NCI-H748 treated with DMSO at 0.1 percent for 48 hours (cell line): ENCODE measurements around the gene TCL1B.

Source experiments
- DNase-seq: peaks from one replicate; lab custom pipeline; 2025; lab: John Stamatoyannopoulos, UW

The TCL1B gene

DNA sequence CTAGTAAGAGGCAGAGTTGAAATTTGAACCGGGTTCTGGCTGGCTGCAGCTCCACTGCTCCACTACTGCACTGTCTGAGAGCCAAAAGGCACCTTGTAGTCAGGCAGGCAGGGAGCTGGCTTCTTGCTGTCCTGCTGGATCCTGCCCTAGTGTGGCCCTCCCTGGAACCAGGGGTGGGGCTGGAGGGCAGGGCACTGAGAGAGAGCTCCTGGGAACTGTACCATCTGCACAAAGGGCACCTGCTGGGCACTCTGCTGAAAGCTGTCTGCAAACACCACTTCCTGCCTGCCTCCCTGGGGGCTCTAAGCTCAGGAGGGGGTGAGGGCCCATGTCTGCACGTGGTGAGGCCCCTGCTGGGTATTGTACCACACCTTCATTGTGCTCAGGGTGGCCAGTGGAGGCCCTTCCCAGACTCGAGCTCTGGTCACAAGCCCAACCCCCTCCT is 19.0 kb upstream of the TCL1B start:
- no peak for DNase-seq

DNA sequence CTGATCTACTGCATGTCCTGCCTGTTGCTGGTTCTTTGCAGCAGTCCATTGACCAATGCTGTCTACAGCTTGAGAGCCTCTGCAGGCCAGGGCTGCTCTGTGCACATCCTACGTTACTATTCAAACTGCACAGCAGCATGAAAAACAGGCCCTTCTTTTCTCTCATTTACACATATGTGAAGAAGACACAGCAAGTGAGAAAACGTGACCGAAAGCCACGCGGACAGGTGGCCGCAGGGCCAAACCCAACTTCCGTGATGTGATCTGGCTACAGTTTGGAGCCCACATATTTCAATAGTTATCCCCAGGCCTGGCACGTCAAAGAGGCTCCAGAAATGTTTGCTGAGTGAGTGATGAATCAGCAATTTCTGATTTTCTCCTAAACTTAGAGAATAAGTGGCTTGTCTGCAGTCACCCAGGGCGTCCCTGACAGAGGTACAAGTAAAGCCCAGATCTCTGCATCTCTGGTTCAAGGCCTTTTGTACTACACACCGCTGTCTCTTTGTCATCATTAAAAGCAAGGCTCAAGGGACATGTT is 17.9 kb upstream of the TCL1B start:
- DNase-seq = no peak

DNA sequence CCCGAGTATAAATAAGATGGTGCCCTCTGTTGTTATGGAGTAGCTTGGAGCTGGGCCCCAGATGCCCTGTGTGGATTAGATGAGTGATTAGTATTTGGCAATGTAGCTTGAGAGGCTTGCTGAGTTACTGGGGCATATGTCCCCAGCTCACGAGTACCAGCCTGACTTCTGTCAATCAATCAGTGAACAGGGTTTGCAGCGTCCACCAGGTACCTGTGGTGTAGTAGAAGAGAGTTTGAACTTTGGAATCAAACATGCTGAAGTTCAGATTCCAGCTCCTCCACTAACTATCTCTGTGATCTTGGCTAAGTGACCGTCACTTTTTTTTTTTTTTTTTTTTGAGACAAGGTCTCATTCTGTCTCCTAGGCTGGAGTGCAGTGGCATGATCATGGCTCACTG is 11.6 kb upstream of the TCL1B start:
- no peak for DNase-seq

DNA sequence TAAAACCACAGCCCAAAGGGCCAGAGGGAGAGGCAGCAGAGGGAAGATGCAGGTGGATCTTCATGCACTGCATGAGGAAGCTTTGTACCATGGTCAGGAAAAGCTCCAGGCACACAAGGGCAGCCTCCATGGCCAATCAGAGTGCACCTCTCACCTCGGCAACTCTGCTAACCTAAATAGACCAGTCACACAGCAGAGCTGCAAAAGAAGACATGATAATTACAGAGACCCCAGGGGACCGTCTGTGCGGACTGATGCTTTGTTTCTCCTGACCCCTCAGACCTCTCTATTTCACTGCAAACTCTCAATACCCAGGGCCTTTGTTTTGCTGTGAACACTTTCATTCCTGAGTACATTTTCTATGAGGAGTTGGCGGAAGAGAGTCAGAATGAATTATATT is 10.7 kb upstream of the TCL1B start:
- DNase-seq = peak; percentile 71

DNA sequence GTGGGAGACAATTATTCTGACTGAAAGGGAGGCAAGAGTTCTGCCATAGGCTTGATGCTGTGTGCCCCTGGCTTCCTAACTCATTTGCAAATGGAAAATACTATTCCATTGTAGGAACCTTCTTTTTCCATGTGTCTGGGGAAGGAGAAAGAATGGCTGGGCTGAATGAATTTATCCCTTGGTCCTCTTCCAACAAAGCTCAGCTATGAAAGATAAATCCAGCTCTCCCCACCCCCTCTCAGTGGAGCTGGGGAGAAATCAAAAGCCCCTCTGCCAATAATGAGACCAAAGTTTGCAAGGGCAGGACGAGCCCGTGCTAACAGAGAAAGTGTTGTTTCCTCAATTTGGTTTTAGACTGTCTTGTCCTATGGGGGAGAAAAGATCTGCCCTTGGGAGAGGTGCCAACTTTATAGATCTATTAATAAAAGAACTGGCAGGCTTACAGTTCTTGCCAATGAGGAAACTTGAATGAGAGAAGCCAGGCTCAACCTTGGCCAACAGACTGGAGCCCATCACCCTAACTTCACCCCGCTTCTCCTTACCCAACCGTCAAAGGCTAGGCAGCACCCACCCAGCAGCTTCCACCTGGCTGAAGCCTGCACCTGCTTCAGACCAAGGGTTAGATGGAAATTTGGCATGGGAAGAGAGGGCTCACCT is 8.9 kb upstream of the TCL1B start:
- no peak for DNase-seq

DNA sequence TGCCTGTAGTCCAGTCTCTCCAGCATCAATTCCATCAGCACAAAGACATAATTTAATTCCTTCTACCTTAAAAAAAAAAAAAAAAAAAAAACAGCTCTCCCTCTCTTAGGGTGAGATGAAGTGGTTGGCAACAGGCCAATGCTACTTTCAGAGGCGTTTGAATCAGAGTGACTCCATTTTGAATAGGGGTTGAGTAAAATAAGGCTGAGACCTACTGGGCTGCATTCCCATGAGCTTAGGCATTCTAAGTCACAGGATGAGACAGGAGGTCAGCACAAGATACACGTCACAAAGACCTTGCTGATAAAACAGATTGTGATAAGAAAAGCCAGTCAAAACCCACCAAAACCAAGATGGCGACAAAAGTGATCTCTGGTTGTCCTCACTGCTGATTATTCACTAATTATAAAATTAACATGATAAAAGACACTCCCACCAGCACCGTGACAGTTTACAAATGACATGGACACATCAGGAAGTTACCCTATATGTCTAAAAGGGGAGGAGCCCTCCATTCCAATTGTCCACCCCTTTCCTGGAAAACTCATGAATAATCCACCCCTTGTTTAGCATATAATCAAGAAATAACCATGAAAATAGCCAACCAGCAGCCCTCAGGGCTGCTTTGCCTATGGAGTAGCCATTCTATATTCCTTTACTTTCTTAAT is 6.9 kb upstream of the TCL1B start:
- peak; percentile 61 for DNase-seq

DNA sequence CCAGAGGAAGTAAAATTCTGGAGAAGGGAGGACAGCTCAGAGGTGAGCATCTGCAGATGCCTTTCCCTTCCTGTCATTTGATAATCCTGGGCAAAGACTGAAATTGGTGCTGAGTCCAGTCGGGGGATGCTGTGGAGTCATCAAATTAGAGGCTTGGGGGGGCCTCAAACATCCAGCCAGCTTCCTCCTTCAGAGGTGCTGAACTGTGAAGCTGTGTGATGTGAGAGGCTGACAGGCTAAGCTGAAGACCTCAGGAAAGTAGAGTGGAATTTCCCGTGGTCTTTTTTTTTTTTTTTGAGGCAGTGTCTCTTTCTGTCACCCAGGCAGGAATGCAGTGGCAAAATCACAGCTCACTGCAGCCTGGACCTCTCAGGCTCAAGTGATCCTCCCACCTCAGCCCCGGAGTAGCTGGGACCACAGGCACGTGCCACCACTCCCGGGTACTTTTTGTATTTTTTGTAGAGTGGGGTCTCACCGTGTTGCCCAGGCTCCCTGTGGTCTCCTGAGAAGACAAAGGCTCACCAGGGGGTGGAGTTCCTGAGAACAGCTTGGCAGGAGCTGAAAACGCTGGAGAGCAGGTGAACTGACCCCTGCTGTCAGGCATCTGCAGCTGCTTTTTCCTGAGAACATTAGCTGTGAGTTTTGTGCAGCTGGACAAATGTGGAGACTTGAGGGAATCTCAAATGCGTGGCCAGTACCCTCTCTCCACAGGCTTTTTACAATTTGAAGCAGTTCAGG is 6.1 kb upstream of the TCL1B start:
- DNase-seq = no peak

DNA sequence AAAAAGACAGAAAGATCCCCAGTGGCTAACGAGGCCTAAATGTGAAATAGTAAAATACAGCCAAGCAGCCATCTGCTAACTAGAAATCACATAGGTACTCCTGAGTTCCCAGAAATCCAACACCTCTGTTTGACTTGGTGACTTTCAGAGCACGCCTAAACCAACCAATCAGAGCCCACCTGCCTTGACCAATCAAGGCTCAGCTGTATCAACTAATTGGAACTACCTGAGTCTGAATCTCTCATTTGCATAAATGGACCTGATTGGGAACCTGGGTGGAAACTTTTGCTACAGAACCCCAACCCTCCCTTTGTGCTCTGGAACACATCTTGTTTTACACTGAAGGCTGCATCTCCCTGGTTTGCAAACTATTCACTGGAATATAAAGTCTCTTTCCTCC is 5.1 kb upstream of the TCL1B start:
- DNase-seq = no peak

DNA sequence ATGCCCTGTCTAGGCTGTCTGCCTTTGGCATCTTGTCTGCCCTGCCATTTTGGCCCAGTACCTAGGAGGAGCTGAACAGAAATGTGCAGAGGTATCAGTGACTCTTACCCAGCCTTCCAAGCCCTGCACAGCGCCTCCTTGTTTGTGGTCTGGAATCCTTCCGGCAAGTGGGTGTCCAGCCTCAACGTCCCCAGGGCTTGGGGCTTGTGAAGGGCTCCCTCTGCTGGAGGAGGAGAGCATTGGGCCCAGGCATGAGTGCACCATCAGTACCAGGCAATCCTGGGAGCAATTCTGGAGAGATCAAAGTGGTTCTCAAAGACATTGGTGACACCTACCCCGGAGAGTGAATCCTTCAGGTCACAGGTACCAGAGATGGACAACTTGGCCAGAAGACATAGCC is 2.4 kb upstream of the TCL1B start:
- DNase-seq = no peak

DNA sequence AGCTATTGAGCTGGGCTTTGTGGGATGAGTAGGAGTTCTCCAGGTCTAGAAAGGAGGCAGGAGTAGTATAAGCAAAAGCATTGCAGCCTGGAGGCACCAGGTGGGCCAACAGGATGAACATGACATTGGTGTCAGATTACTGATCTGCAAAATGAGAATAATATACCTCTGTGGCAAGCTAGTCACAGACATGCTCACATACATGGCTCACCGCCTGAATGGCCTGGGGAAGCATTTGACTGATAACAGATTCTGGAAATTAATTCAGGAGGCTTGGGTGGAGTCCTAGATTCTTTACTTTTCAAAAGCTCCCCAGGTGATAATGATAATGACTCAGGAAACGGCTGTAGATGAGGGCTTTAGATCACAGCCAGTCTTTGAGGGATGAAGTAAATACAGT is 709 bp downstream of the TCL1B start:
- DNase-seq = peak; percentile 88

DNA sequence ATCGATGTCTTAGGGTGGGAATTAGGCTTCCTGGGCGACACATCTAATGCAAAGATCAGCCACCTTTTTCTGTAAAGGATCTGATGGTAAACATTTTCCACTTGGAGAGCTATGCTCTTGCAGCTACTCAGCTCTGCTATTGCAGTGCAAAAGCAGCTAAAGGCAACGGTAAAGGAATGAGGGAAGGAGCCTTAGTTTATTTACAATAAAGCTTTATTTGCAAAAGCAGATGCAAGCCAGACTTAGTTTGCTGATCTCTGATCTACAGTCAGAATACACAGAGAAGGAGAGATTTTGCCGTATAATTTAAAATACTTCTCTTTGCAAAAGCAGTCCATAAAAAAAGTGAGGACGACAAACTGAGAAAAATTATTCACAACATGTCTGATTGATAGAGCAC is 3.2 kb downstream of the TCL1B start:
- DNase-seq = no peak

DNA sequence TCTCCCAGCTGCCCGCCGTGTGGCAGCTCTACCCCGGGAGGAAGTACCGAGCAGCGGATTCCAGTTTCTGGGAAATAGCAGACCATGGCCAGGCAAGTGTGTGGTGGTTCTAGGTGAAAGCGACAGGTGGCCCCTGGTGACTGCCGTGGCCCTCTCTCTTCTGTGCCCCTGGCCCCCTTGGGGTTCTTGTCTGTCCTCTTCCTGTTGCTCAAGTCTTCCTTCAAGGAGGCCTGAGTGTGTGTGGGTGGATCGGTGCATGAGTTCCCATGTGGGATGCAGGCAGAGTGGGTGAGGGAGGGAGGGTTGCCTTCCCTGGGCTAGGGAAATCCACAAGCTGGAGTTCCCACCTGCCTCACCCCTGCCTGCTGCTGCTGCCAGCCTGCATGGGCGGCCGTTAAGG is 4.6 kb downstream of the TCL1B start:
- DNase-seq = no peak

DNA sequence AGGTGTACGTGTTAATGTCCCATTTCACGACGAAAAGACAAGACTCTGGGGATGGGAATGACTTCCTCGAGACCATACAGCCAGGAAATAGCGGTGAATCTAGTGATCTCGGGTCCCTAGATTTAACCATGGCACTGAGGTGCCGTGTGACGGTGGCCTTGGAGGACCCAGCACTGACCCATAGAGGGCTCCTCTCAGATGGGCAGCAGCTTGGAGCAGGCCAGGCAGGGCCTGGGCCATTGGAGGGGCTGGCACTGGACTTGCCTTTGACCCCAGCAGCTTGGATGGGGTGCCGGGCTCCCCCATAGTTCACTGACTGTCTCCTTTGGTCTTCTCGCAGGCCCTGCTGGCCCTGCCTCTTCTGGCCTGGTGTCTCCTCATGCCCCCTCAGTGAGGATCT is 5.4 kb downstream of the TCL1B start:
- no peak for DNase-seq

DNA sequence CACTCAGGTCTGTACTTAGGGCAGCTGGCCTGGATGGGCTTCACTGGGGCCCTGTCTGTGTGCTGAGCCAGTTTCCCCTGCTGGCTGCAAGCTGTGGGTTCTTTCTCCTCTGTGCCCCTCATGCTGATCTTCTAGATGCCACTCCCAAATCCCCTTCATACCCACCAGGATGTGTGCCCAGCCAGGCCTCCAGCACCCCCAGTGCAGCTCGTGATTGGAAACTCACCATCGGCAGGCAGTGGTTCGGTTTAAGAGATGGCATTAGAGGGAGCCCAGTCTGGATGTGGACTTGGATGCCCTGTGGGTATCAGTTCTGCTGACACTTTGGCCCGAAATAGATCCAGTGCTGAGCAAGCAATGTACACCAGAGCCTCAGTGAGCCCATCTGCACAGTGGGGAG is 5.9 kb downstream of the TCL1B start:
- DNase-seq = no peak

DNA sequence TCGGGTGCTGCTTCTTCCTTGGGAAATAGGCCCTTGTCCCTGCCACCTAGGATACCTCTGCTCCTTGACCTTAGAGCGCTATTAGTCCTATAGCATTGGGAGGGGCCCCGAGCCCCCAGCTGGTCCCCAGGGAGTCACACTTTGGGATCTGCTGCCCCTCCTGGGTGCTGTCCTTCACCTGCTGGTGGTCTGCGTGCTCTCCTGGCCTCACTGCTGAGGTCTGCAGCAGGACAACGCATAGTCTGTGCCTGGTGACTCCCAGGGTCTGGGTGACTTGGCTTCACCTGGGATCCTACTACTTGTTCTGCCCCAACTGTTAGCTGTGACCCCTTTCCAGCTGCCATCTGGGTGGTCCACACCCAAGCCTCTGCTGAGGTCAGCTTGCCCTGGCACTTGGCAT is 8.8 kb downstream of the TCL1B start:
- no peak for DNase-seq

DNA sequence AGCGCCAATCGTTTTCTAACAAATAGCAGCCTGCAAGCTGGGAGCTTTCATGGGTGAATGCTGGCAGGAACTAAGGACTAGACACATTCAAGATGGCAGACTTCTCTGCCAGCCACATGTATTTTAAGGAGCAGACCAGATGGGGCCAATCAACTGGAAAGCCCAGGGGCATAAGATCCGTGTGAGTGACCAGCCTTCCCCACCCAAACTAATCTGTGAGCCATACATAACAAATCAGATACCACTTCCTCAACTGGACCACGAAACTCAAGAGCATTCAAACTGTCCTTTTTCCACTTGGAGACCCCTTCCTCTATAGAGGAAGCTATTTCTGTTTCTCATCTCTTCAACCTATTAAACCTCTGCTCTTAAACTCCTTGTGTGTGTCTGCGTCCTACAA is 9.7 kb downstream of the TCL1B start:
- DNase-seq = no peak

DNA sequence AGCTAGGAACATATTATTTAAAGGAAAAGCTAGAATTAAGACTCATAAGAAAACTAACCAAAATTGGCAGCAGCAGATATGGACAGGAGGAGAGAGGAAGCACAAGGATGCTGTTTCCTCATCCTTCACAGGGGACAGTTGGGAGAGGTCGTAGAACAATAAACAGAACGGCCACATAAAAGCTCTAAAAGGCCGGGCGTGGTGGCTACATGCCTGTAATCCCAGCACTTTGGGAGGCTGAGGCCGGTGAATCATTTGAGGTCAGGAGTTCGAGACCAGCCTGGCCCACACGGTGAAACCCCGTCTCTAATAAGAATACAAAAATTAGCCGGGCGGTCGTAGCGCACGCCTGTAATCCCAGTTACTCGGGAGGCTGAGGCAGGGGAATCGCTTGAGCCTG is 10.5 kb downstream of the TCL1B start:
- no peak for DNase-seq

DNA sequence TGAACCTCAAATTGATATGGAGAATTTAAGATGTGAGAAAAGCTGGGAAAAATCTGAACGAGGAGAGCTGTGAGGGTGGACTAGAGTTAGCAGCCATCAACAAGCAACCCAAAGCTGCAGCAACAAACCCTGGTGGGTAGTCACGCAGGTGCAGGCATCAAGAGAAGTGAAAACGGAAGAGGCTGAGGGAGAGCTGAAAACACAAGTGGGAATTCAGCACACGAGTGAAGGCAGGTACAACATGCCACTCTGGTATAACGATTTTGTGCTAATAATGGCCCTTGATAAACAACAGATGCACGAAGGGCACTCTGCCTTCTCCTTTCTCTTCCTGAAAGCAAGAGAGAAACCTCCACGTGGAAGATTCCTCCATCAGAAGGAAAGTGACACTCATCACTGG is 11.5 kb downstream of the TCL1B start:
- no peak for DNase-seq

DNA sequence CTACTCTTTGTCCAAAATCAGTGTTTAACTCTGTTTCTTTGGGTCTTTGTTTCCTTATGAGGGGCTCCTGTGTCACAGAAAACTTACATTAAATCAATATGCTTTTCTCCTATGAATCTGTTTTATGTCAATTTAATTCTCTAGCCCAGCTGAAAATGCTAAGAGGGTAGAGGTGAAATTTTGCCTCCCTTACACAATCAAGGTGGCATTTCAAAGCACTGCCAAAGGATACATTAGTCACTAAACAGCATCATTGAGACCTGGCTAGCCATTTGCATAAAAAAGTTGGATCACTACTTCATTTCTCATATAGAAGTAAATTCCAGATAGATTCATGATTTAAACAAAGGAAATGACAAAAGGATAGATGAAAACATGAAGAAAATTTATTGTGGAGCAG is 12.1 kb downstream of the TCL1B start:
- DNase-seq = no peak

DNA sequence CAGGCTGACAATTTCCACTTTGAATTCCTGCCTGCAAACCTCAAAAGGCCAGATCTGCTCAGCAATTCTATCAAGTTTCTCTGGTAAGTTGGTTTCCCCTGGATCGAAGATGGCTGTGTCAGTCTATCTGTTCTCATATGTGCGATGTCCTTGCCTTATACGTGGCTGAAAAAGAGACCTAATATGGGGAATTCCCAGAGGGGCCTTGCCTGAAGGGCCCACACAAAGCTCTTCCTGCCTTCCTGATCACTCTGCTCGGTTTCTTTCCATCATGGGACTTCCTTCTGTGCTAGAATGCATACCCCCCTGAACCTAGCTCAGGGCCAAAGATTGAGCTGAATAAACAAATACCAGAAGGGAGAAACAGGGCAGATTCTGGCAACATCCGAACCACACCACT is 13.2 kb downstream of the TCL1B start:
- no peak for DNase-seq

DNA sequence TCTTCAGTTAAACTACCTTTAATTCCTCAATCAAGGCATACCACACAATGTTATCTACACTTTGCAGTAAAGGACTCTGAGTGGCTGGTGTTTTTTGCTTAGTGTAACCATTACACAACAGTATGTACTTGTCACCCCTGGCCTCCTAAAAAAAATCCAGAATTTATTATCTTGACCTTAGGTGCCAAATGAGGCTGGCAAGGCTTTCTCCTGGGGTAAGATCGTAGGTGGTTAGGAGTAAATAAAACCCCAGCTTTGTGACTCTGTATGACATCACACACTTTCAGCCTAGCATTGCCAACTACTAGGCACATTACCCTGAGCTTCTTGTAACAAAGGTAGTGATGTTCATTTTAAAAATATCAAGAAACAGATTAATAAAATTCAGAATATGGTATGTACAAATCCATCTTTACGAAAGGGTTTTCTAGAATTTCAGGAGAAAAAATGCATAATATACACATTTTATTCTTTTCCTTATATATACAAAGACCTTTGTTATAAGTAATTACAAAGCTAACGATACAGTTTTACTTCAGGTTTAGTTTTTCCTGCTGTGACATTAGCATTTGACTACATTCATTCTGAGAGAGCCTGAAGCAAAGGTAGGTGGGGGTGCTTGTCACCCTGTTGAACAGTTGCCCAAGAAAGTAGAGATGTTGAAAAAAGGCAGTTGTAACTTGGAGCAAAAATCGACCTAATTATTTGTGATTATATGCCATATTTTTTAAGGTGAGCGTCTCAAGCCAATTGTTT is 14.2 kb downstream of the TCL1B start:
- DNase-seq = no peak

DNA sequence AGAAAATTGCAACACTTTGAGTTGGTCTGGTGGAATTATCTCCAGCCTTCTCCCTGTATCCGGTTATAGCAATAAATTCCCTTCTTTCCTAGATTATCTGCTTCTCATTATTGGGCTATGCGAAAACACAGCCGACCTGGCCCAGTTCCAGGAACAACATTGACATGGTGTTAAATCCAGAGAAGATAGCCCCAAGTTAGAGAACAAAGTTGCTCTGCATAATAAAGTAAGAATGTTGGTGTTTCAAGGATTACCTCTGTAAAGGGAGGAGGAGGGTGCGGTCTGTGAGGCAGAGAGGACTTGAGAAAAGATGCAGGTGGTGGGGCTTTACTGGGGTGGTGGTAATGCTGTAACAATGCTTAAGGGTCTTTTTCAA is 15.6 kb downstream of the TCL1B start:
- no peak for DNase-seq

DNA sequence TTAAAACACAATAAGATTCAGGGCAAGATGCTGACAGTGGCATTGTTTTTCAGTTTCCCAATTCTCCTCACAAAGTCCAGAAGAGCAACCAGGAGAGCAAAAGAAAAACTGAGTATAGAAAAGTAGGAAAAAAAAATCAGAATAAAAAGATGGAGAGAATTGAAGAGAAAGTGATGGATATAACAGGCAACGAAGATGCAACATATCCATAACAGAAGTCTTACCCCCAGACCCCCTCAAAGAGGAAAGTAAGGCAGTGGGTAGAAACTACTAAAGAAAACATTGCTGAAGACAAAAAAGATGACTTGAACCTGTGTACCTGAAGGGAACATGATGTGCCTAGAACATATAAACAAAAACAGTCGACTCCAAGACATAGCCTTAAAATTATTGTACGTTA is 17.1 kb downstream of the TCL1B start:
- no peak for DNase-seq
